PC-3 (cell line): ENCODE results near the gene YTHDC1.

Source experiments
- CTCF ChIP-seq: fragments of 300-600 bp; sonication (generic); conservative IDR thresholded peaks from 2 replicates; pipeline ENCODE4 v1.5.1; 2017; ENCODE audit warnings: antibody characterized with exemption, low read depth, mild to moderate bottlenecking, low read length
- EZH2 ChIP-seq: fragments of 300-600 bp; sonication (generic); IDR thresholded peaks from one replicate; pipeline ENCODE4 v1.6.1; 2017; ENCODE audit warnings: antibody characterized with exemption, mild to moderate bottlenecking, low read length; ENCODE audit not compliant: unreplicated experiment

- no peak for TF ChIP-seq CTCF
- no peak for TF ChIP-seq EZH2
Observed at GRCh38 chr4:68388347-68388865, 38.5 kb upstream of the YTHDC1 start.
